ENCODE results near the gene CYB561D1. TPM values are rescaled to one million over a fixed set of nuclear protein-coding genes. Genes with fewer than 3 reads are reported as not detected.
A peak's percentile ranks its signal among the peaks of the same experiment; 100 is the strongest.

The CYB561D1 gene
- total and polyA plus RNA-seq, 9 of the 15 experiments (the other 6 are each of a cell fraction or from before 2014, with no cell fraction given): 0.71 to 7.2 (median 3.5) TPM

DNA sequence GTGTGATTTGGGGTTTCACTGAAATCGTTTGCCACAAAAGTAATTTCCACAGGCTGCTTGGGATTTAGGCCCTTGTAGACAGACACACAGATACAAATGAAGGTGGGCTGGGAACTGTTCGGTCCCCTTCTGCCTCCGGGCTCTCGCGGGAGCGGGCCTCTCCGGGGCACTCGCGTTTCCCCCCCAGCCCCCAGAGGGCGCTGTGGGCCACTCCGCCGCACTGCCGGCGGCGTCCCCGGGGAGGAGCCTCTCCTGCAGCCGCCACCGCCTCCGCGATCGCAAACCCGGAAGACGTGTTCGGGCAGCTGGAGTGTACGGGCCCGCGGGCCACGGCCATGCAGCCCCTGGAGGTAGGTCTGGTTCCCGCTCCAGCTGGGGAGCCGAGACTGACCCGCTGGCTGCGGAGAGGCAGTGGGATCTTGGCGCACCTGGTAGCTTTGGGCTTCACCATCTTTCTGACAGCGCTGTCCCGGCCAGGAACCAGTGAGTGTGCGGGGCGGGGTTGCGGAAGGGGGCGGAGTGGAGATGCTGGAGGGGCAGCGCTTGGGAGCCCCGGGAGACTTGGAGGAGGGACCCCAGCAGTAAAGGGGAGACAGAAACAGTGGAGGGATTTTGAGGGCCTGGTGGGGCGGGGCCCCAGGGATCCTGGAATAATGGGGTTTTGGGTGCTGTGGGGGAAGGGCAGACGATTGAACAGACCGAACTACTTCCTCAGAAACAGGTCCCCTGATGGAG lies at the start of gene CYB561D1 (continued):
- TF ChIP-seq, protein P1, sequence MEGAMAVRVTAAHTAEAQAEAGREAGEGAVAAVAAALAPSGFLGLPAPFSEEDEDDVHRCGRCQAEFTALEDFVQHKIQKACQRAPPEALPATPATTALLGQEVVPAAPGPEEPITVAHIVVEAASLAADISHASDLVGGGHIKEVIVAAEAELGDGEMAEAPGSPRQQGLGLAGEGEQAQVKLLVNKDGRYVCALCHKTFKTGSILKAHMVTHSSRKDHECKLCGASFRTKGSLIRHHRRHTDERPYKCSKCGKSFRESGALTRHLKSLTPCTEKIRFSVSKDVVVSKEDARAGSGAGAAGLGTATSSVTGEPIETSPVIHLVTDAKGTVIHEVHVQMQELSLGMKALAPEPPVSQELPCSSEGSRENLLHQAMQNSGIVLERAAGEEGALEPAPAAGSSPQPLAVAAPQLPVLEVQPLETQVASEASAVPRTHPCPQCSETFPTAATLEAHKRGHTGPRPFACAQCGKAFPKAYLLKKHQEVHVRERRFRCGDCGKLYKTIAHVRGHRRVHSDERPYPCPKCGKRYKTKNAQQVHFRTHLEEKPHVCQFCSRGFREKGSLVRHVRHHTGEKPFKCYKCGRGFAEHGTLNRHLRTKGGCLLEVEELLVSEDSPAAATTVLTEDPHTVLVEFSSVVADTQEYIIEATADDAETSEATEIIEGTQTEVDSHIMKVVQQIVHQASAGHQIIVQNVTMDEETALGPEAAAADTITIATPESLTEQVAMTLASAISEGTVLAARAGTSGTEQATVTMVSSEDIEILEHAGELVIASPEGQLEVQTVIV (CRISPR knock-in tag; IDR thresholded peaks at IDR 0.05; ENCODE audit: borderline replicate concordance): no peak
- TF ChIP-seq ARID2 (IDR thresholded peaks at IDR 0.05): no peak
- TF ChIP-seq, protein P2, sequence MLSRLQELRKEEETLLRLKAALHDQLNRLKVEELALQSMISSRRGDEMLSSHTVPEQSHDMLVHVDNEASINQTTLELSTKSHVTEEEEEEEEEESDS (CRISPR knock-in tag; IDR thresholded peaks at IDR 0.05): no peak
- TF ChIP-seq, protein P3, sequence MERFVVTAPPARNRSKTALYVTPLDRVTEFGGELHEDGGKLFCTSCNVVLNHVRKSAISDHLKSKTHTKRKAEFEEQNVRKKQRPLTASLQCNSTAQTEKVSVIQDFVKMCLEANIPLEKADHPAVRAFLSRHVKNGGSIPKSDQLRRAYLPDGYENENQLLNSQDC (CRISPR knock-in tag; IDR thresholded peaks at IDR 0.05): peak; percentile 92; the same call in 1 of the 2 replicates
- no peak for TF ChIP-seq ZNF445 (CRISPR knock-in tag; IDR thresholded peaks at IDR 0.05; ENCODE audit: low read depth)
- TF ChIP-seq SAFB2 (IDR thresholded peaks at IDR 0.05; ENCODE audit: borderline replicate concordance, low read depth, low read length, severe bottlenecking): no peak
- no peak for TF ChIP-seq TSC22D4 (tag; IDR thresholded peaks at IDR 0.05)
- TF ChIP-seq, protein P4, sequence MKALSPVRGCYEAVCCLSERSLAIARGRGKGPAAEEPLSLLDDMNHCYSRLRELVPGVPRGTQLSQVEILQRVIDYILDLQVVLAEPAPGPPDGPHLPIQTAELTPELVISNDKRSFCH (CRISPR knock-in tag; IDR thresholded peaks at IDR 0.05): no peak
- TF ChIP-seq, protein P4 (tag; IDR thresholded peaks at IDR 0.05): no peak
- peak; percentile 83 for TF ChIP-seq DIDO1 (tag; IDR thresholded peaks at IDR 0.05; ENCODE audit: low read depth)
- TF ChIP-seq ZKSCAN1 (IDR thresholded peaks at IDR 0.05; ENCODE audit: low read depth, low read length): 0 out of 2 replicates have a peak, but pooled peaks have one; percentile 46
- TF ChIP-seq ETV1 (tag; conservative IDR thresholded peaks at IDR 0.05; ENCODE audit: low read depth): peak; percentile 50; the same call in 1 of the 2 replicates
- peak; percentile 54 for TF ChIP-seq TAF1 (IDR thresholded peaks at IDR 0.05; ENCODE audit: control insufficient read depth, extremely low read depth, insufficient read depth, low read length, severe bottlenecking)
- TF ChIP-seq RUNX1 (IDR thresholded peaks at IDR 0.05; ENCODE audit: low read depth): 0 out of 2 replicates have a peak, but pooled peaks have one; percentile 58
- TF ChIP-seq, protein P5, sequence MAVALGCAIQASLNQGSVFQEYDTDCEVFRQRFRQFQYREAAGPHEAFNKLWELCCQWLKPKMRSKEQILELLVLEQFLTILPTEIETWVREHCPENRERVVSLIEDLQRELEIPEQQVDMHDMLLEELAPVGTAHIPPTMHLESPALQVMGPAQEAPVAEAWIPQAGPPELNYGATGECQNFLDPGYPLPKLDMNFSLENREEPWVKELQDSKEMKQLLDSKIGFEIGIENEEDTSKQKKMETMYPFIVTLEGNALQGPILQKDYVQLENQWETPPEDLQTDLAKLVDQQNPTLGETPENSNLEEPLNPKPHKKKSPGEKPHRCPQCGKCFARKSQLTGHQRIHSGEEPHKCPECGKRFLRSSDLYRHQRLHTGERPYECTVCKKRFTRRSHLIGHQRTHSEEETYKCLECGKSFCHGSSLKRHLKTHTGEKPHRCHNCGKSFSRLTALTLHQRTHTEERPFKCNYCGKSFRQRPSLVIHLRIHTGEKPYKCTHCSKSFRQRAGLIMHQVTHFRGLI (CRISPR knock-in tag; IDR thresholded peaks at IDR 0.05): no peak
- TF ChIP-seq CBX8 (IDR thresholded peaks at IDR 0.05; ENCODE audit: borderline replicate concordance, extremely low read depth, low read depth, low read length, poor library complexity, severe bottlenecking): no peak
- no peak for TF ChIP-seq U2AF2 (optimal IDR thresholded peaks at IDR 0.05; ENCODE audit: low read depth, low read length)
- peak; percentile 84 for TF ChIP-seq SP1 (CRISPR knock-in tag; IDR thresholded peaks at IDR 0.05)
- TF ChIP-seq, protein P6, sequence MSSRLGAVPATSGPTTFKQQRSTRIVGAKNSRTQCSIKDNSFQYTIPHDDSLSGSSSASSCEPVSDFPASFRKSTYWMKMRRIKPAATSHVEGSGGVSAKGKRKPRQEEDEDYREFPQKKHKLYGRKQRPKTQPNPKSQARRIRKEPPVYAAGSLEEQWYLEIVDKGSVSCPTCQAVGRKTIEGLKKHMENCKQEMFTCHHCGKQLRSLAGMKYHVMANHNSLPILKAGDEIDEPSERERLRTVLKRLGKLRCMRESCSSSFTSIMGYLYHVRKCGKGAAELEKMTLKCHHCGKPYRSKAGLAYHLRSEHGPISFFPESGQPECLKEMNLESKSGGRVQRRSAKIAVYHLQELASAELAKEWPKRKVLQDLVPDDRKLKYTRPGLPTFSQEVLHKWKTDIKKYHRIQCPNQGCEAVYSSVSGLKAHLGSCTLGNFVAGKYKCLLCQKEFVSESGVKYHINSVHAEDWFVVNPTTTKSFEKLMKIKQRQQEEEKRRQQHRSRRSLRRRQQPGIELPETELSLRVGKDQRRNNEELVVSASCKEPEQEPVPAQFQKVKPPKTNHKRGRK (tag; IDR thresholded peaks at IDR 0.05): no peak
- no peak for TF ChIP-seq ZBED1 (IDR thresholded peaks at IDR 0.05)
- no peak for TF ChIP-seq HMG20A (CRISPR knock-in tag; conservative IDR thresholded peaks at IDR 0.05)
- peak; percentile 49; the same call in 1 of the 2 replicates for TF ChIP-seq PML (IDR thresholded peaks at IDR 0.05; ENCODE audit: low read length)

Data from K562 (cell line).